Germinal center (tissue), 1 donor: ENCODE measurements around the gene HDGF.

ENCODE experiments used
- DNase-seq: peaks from one replicate; pipeline ENCODE4 v3.0.0; 2012; ENCODE audit warnings: mixed read lengths, low spot score

HDGF gene

GRCh38 chr1:156725683-156726280 is 25.7 kb downstream of the HDGF start:
- DNase-seq = peak; percentile 85

GRCh38 chr1:156721535-156721934 is 29.9 kb downstream of the HDGF start:
- no peak for DNase-seq

DNA sequence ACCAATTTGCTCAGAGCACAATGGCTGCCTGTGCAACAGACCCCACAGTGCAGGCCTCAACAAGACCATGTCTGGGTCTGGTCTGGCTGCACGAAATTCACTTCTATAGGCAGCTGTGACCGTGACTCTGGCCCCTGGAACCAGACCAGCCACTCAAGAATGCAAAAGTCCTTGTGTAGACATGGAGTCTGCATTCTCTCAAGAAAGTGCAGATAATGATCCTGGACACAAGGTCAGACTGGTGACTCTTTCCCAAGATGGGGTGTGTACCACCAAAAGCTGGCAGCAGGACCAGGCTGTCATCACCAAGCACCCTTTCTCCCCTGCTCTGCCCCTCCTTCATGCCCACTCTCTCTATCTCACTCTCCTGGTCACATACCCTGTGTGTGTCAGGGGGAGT is 30.3 kb downstream of the HDGF start:
- DNase-seq = no peak

DNA sequence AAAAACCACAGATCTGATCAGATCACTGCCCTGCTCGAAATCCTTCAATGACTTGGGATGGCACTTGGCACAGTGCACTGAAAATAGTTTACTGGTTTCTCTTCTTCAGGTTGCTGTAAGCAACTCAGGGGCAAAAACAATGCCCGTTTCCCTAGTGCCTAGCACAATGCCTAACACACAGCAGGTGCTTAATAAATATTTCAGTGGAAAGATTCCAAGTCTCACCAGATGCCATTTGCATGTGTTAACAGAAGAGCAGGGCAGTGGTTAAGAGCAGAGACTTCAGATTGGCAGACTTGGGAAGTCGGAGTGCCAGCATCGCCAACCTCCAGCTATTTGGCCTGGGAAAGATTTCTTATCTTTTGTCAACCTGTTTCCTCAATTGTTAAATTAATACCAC is 34.1 kb downstream of the HDGF start:
- no peak for DNase-seq

DNA sequence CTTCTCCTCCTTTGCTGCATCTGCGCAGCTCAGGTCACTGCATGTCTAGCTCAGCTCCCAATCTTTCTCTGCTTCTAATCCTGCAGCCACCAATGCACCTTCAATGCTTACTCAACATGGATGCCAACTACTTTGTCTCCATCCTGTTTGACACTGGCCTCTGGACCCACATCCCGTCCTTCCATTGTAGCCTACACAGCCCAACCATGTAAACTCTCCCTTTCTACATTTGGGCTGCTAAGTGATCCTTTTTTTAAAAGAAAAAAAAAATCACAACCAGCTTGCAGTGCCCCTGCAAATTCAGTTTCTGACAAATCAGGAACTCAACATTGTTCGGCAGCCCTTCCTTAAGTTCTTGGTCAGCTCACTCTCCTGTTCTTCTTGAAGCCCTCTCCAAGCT is 36.6 kb downstream of the HDGF start:
- DNase-seq = no peak

- no peak for DNase-seq
Measured at GRCh38 chr1:156712626-156713025, 38.8 kb downstream of the HDGF start.

GRCh38 chr1:156711011-156711817 is 40.3 kb downstream of the HDGF start:
- DNase-seq = no peak

DNA sequence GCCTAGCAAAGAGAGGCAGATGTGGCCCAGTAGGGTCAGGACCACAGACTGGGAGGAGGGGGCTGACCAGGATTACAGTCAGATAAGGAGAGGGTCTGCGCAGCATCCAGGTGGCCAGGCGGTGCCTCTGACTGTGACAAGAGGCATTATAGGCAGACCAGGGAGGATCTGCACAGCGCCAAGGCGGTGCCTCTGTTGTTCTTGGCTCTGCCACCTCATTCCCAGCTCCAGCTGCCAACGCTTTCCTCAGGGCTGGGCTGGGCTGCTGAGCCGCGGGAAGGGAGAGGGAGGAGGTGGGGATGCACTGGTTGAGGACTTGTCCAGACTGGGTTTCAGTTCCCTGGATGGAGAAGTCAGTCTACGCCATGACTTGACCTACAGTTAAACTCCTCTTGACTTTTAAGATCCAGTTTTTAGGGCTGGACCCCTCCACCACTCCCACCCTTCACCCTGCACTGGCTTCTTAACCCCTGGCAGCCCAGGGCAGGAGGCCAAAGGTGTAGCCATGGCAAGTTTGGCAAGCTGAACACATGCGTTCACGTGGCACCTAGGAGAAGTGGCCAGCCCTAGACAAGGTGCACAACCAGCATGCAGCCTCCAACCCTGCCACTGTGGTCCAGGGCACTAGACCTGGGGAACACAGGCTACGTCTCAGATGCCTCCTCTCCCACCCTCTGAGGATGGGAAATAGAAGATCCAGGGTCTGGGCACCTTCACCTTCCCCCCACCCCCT is 41.6 kb downstream of the HDGF start:
- no peak for DNase-seq

DNA sequence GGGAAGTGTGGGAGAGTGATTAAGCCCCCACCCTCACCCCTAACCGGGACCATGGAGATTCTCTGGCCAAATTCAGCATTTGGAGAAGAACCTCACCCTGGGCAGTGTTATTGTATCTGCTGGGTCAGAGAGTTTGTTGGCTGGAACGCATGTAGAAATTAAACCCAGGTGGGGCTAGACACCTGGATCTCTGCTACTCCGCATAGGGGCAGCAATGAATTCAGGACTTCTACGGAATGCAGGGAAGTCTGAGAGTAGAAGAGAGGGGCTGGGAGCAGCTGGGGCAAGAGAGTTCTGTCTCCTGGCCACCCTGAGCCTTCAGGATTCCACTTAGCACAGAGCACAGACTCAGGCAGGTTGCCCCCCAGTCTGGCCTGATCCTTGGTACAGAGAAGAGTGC is 42.4 kb downstream of the HDGF start:
- no peak for DNase-seq

- no peak for DNase-seq
Measured at GRCh38 chr1:156708218-156708661, 43.2 kb downstream of the HDGF start.

DNA sequence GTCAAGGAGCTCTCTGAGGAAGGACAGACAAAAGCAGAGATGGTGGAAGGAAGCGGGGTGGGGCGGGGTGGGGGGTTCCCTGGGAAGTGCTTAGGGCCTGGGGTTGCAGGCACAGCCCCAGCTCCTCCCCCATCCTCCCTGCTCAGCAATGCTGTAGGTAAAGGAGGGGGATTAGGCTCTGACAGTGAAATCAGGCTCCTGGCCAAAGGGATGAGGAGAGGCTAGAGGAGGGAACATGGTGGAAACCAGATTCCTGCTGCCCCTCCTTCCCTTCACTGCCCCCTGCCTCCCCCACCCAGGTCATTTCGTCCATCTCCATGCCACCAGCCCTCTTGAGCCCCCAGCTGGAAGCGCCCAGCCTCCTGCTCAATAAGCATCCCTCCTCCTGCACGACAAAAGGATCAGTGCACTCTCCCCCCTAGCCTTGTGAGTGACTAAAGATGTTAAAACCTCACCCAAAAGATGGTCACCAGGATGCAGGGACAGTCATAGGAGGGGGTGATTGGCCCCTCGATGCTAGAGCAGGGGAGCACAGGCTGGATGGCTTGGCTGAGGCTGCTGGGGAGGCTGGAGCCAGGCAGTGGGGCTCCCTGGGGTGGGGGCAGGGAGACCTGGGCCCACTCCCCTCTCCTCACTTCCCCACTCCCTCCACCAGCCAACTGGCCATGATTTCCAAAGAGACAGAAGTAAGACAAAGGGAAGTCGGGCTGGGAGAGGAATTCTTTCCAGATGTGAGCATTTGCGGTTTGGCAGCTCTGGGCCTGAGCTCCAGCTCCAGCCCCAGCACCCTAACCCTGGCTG is 43.9 kb downstream of the HDGF start:
- no peak for DNase-seq

GRCh38 chr1:156706657-156707416 is 44.6 kb downstream of the HDGF start:
- DNase-seq = no peak

GRCh38 chr1:156705918-156706656 is 45.4 kb downstream of the HDGF start:
- DNase-seq = peak; percentile 74

- DNase-seq = no peak
Measured at GRCh38 chr1:156705321-156705917, 46.1 kb downstream of the HDGF start, which contains the start of gene CRABP2. TSS of gene CRABP2 (minus strand) at chr1:156705583. CDS start at chr1:156705446, 137 bp downstream.

GRCh38 chr1:156704930-156705320 is 46.5 kb downstream of the HDGF start:
- no peak for DNase-seq

GRCh38 chr1:156704166-156704711 is 47.2 kb downstream of the HDGF start:
- DNase-seq = no peak

DNA sequence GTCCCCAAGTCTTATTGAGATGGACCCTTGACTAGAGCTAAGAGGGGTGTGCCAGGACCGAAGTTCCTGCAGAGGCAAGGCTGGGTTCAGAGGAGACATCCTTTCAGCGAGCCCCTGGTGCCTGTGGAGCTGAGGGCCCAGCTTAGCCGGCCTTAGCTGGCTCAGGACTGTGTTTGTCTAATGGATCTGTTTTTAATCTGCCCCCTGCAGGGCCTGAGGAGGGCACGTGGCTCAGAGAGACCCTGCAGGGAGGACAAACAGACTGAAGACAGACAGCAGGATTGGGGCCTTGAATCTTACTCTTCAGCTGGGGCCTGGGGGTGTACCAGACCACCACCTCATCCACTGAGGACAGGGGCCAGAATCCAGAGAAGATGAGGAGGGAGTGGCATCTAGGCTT is 47.7 kb downstream of the HDGF start:
- DNase-seq = no peak

DNA sequence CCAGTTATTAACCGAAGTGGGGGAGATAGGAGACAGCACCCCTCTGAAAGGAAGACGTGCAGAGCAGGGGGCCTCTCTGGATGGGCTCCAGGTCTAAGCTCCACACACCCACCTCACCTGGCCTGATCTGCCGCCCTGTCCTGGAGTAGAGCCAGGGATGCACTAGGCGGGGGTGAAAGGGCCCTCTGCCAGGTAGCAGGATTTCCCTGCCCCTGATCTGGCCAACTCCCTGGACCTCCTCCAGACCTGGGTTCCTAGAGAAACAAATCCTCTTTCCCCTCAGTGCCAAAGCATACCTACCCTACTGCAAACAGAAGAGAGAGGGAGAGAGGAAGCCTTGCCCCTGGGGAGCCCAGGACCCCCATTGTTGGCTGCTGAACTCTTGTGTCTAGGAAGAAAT is 48.1 kb downstream of the HDGF start:
- no peak for DNase-seq

DNA sequence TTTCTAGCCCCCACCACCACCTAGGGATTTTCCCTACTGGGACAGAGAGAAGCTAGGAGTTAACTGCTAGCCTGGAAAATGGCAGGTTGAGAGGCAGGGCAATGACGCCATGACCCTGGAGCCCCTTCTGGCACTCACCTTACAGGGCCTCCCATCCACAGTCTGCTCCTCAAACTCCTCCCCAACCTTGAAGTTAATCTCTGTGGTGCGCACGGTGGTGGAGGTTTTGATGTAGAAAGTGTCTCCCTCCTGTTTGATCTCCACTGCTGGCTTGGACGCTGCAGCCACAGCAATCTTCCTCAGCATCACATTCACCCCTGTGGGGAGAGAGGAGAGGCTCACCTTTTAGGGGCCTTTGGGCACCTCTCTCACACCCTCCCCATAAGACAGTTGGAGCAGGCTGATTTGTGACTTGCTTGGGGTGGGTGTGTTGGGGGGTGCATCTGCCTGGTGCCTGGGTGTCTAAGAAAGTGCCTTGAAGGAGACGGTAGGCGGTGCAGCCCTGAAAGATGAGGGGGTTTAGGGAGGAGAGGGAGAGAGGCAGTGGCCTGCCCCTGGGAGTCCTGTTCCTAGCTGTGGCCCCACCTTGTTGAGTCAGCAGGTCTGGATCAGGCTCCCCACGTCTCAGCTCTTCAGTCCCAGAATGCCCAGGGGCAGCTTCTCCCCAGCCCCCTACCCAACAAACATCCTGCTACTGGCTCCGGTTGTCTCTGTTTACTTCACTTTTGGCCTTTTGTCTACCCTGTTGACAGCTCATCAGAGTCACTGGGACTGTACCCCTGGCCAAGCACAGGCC is 50.5 kb downstream of the HDGF start:
- no peak for DNase-seq
